HL-60 (cell line): ENCODE results near the gene GNAL.

ENCODE experiments used
- TF ChIP-seq, protein P1 (sequence below): IDR thresholded peaks from one replicate; pipeline ENCODE4 v1.5.1; 2011; ENCODE audit warnings: low read length, control low read depth, inconsistent platforms; ENCODE audit not compliant: insufficient read depth
- TF ChIP-seq, protein P2 (sequence below): IDR thresholded peaks from 2 replicates; pipeline ENCODE4 v1.6.1; 2012; ENCODE audit warnings: low read depth; ENCODE audit not compliant: insufficient replicate concordance

DNA sequence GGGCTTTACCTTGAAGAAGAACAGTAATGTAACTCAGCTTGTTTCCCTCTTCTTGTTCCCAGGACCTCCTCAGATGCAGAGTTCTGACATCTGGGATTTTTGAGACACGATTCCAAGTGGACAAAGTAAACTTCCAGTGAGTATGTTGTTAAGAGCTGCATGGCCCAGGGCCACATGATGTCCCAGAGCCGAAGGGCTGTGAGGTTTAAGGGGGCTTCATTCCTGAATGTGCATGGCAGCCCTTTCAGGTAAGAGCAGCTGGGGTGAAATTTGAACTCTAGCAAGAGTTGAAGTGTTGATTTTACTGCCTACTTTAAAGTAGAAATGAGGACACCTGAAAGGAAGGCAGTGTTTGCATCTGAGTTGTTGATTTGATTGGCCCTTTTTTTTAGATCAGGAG lies 175.4 kb downstream of the GNAL start:
- TF ChIP-seq, protein P1, sequence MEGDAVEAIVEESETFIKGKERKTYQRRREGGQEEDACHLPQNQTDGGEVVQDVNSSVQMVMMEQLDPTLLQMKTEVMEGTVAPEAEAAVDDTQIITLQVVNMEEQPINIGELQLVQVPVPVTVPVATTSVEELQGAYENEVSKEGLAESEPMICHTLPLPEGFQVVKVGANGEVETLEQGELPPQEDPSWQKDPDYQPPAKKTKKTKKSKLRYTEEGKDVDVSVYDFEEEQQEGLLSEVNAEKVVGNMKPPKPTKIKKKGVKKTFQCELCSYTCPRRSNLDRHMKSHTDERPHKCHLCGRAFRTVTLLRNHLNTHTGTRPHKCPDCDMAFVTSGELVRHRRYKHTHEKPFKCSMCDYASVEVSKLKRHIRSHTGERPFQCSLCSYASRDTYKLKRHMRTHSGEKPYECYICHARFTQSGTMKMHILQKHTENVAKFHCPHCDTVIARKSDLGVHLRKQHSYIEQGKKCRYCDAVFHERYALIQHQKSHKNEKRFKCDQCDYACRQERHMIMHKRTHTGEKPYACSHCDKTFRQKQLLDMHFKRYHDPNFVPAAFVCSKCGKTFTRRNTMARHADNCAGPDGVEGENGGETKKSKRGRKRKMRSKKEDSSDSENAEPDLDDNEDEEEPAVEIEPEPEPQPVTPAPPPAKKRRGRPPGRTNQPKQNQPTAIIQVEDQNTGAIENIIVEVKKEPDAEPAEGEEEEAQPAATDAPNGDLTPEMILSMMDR: no peak
- TF ChIP-seq, protein P2, sequence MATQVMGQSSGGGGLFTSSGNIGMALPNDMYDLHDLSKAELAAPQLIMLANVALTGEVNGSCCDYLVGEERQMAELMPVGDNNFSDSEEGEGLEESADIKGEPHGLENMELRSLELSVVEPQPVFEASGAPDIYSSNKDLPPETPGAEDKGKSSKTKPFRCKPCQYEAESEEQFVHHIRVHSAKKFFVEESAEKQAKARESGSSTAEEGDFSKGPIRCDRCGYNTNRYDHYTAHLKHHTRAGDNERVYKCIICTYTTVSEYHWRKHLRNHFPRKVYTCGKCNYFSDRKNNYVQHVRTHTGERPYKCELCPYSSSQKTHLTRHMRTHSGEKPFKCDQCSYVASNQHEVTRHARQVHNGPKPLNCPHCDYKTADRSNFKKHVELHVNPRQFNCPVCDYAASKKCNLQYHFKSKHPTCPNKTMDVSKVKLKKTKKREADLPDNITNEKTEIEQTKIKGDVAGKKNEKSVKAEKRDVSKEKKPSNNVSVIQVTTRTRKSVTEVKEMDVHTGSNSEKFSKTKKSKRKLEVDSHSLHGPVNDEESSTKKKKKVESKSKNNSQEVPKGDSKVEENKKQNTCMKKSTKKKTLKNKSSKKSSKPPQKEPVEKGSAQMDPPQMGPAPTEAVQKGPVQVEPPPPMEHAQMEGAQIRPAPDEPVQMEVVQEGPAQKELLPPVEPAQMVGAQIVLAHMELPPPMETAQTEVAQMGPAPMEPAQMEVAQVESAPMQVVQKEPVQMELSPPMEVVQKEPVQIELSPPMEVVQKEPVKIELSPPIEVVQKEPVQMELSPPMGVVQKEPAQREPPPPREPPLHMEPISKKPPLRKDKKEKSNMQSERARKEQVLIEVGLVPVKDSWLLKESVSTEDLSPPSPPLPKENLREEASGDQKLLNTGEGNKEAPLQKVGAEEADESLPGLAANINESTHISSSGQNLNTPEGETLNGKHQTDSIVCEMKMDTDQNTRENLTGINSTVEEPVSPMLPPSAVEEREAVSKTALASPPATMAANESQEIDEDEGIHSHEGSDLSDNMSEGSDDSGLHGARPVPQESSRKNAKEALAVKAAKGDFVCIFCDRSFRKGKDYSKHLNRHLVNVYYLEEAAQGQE: no peak
